ENCODE results near the gene GRIA4.
"Not testable (repeated sequence)": the region's sequence is repeated elsewhere in the genome, so short reads cannot be mapped to it uniquely, and the experiment has no call there.

Gene GRIA4

GRCh38 chr11:105860105-105860504 is 250.2 kb downstream of the GRIA4 start:
- no peak for DNase-seq (ENCODE audit: low read depth)

- no peak for DNase-seq (ENCODE audit: low read depth)
These were observed 251.4 kb downstream of the GRIA4 start for GRCh38 chr11:105861225-105861624.

GRCh38 chr11:105862736-105863367 is 253.0 kb downstream of the GRIA4 start:
- no peak for DNase-seq (ENCODE audit: low read depth)

- DNase-seq (ENCODE audit: low read depth): no peak
These were observed 253.7 kb downstream of the GRIA4 start for GRCh38 chr11:105863523-105863922.

- no peak for DNase-seq (ENCODE audit: low read depth)
These were observed 257.9 kb downstream of the GRIA4 start for GRCh38 chr11:105867742-105868141.

GRCh38 chr11:105868762-105869285 is 259.0 kb downstream of the GRIA4 start:
- DNase-seq (ENCODE audit: low read depth): no peak

- no peak for DNase-seq (ENCODE audit: low read depth)
These were observed 260.7 kb downstream of the GRIA4 start for GRCh38 chr11:105870516-105871113.

- no peak for DNase-seq (ENCODE audit: low read depth)
These were observed 268.6 kb downstream of the GRIA4 start for GRCh38 chr11:105878510-105878909.

GRCh38 chr11:105878927-105879326 is 269.1 kb downstream of the GRIA4 start:
- not testable (repeated sequence) for DNase-seq (ENCODE audit: low read depth)

- no peak for DNase-seq (ENCODE audit: low read depth)
These were observed 271.2 kb downstream of the GRIA4 start for GRCh38 chr11:105881027-105881426.

GRCh38 chr11:105884436-105884835 is 274.6 kb downstream of the GRIA4 start:
- no peak for DNase-seq (ENCODE audit: low read depth)

GRCh38 chr11:105891685-105892084 is 281.8 kb downstream of the GRIA4 start:
- no peak for DNase-seq (ENCODE audit: low read depth)

- DNase-seq (ENCODE audit: low read depth): no peak
These were observed 287.3 kb downstream of the GRIA4 start for GRCh38 chr11:105897161-105897560.

- DNase-seq (ENCODE audit: low read depth): no peak
These were observed 289.9 kb downstream of the GRIA4 start for GRCh38 chr11:105899772-105900171.

GRCh38 chr11:105900515-105901035 is 290.7 kb downstream of the GRIA4 start:
- DNase-seq (ENCODE audit: low read depth): no peak

- no peak for DNase-seq (ENCODE audit: low read depth)
These were observed 293.2 kb downstream of the GRIA4 start for GRCh38 chr11:105903113-105903512.

GRCh38 chr11:105906517-105906916 is 296.6 kb downstream of the GRIA4 start:
- no peak for DNase-seq (ENCODE audit: low read depth)

- no peak for DNase-seq (ENCODE audit: low read depth)
These were observed 297.4 kb downstream of the GRIA4 start for GRCh38 chr11:105907319-105907718.

GRCh38 chr11:105910095-105910715 is 300.3 kb downstream of the GRIA4 start:
- no peak for DNase-seq (ENCODE audit: low read depth)

GRCh38 chr11:105911454-105911853 is 301.6 kb downstream of the GRIA4 start:
- no peak for DNase-seq (ENCODE audit: low read depth)

GRCh38 chr11:105912666-105913065 is 302.8 kb downstream of the GRIA4 start:
- DNase-seq (ENCODE audit: low read depth): no peak

- DNase-seq (ENCODE audit: low read depth): no peak
These were observed 305.1 kb downstream of the GRIA4 start for GRCh38 chr11:105915021-105915420.

- no peak for DNase-seq (ENCODE audit: low read depth)
These were observed 308.2 kb downstream of the GRIA4 start for GRCh38 chr11:105918039-105918438.
